Breast epithelium (tissue), 4 donors: ENCODE measurements around the gene SH2D3A. TPM values are rescaled to one million over a fixed set of nuclear protein-coding genes. Genes with fewer than 3 reads are reported as not detected.

Experiments used
- DNase-seq, 2 donors: peaks; one replicate each; pipeline ENCODE4 v3.0.0-alpha.2; 2019; ENCODE audit warnings: low spot score in 2 of 2
- H3K27ac ChIP-seq, 2 donors: fragments of 200-600 bp; sonication (generic) in 1 of 2; one replicate each; pipeline ENCODE4 v1.5.1; 2016 to 2019; ENCODE audit warnings: mild to moderate bottlenecking in 1 of 2
- H3K27me3 ChIP-seq, 2 donors: fragments of 200-600 bp; sonication (generic) in 1 of 2; one replicate each; pipeline versions ENCODE4 v1.5.1 to v1.6.0; 2017 to 2019; ENCODE audit warnings: control low read depth in 1 of 2, mild to moderate bottlenecking in 1 of 2
- H3K36me3 ChIP-seq: fragments of 200-600 bp; one replicate; pipeline ENCODE4 v1.5.1; 2019
- H3K4me1 ChIP-seq, 2 donors: fragments of 200-600 bp; sonication (generic); one replicate each; pipeline ENCODE4 v1.5.1; 2016 to 2019; ENCODE audit warnings: control low read depth in 1 of 2
- H3K4me3 ChIP-seq, 3 donors: fragments of 200-600 bp; sonication (generic); 1 replicate in 2 of 3; 2 replicates in 1 of 3; pipeline ENCODE4 v1.5.1; 2016 to 2019; ENCODE audit warnings: mild to moderate bottlenecking in 3 of 3, moderate library complexity in 2 of 3
- H3K9me3 ChIP-seq, 2 donors: fragments of 200-600 bp; sonication (generic) in 1 of 2; one replicate each; pipeline ENCODE4 v1.5.1; 2016 to 2019; ENCODE audit warnings: control low read depth in 1 of 2
- POLR2A ChIP-seq: fragments of 450-650 bp; IDR thresholded peaks from one replicate; pipeline ENCODE4 v1.6.1; 2016; ENCODE audit warnings: antibody characterized with exemption, mild to moderate bottlenecking, moderate library complexity
- POLR2AphosphoS5 ChIP-seq, 3 donors: sonication (generic); formaldehyde crosslinking; IDR thresholded peaks; one replicate each; pipeline ENCODE4 v1.6.1; 2017; ENCODE audit warnings: antibody characterized with exemption in 3 of 3
- intact Hi-C: fragments of 100-400 bp; cut with DNase I; formaldehyde crosslinking; loops from one replicate; pipeline ENCODE4 v1.15.1; 2023; ENCODE audit warnings: low total_unique reads
- total RNA-seq, 3 donors: library from RNA; depleted of rRNA; stranded (reverse); fragments of >200 nt; gene quantifications; one replicate each; pipeline ENCODE4 v1.1.0, GENCODE V29; 2016
- TF ChIP-seq, protein P1 (sequence below), 3 donors: fragments of 450-650 bp; IDR thresholded peaks; one replicate each; pipeline ENCODE4 v1.5.1; 2016 to 2017; ENCODE audit warnings: antibody characterized with exemption in 3 of 3, mild to moderate bottlenecking in 3 of 3, moderate library complexity in 3 of 3

The SH2D3A gene
- 10 to 100 TPM in 2 of 3 donors, under 1 TPM in 1; 0.96 to 38.2 (median 18.4) TPM for total RNA-seq

DNA sequence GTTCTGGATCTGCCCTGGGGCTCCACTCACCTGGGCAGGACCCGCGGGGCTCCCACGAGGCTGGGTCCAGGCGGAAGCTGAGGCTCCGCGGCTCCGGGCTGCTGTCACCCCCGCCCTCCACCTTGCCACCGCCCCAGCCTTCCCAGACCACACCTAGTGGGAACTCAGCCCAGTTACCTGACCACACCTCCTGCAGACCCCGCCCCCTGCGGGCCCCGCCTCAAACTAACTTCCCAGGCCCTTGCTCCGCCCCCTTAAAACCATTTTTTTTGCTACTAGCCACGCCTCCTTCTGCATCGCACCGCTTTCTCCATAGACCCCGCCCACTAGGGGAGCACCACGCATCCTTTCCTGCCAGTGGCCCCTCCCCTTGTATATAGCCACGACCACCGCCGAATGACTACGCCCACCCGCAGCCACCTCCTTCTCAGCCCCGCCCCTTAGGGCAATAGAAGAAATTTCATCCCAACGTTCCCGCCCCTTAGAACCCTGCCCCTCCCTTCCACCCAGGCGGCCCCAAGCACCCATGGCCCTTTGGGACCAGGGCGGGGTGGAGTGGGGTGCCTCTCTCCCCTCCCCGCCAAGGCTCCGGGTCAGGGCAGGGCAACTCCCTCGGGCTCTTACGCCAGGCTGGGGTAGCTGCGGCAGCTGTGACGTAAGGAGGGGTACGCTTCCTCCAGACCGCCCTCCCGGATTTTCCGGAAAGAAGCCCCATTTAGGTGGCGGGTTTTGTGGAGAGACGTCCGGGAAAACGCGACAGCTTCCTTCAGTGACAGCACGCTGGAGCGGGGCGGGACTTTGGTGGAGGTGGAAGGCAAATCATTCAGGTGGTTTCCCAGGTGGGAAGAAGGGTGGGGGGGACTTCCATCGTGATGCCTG is at the start of gene SH2D3A:
TSS of gene SH2D3A (minus strand) at position 79 of the 879 bp plus-strand sequence. CDS start 3,687 bp downstream, outside the sequence.
- TF ChIP-seq, protein P1, sequence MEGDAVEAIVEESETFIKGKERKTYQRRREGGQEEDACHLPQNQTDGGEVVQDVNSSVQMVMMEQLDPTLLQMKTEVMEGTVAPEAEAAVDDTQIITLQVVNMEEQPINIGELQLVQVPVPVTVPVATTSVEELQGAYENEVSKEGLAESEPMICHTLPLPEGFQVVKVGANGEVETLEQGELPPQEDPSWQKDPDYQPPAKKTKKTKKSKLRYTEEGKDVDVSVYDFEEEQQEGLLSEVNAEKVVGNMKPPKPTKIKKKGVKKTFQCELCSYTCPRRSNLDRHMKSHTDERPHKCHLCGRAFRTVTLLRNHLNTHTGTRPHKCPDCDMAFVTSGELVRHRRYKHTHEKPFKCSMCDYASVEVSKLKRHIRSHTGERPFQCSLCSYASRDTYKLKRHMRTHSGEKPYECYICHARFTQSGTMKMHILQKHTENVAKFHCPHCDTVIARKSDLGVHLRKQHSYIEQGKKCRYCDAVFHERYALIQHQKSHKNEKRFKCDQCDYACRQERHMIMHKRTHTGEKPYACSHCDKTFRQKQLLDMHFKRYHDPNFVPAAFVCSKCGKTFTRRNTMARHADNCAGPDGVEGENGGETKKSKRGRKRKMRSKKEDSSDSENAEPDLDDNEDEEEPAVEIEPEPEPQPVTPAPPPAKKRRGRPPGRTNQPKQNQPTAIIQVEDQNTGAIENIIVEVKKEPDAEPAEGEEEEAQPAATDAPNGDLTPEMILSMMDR (IDR thresholded peaks at IDR 0.05), result no peak
- TF ChIP-seq POLR2A, result peak; percentile 39
- TF ChIP-seq POLR2AphosphoS5 (IDR thresholded peaks at IDR 0.05), result peak in 1 of 3 donors; percentile 85
- Histone ChIP-seq H3K9me3 (no peaks in the 10 kb centered on the region), H3K36me3 (no peaks in the 10 kb centered on the region), H3K27ac (peak within 1 kb of the TSS; percentile 82 to 96), H3K4me3 (peak within 1 kb of the TSS; percentile 17 to 76 (median 55)), H3K27me3 (no peaks in the 10 kb centered on the region), H3K4me1 (no peaks in the 10 kb centered on the region)
- DNase-seq, result peak; percentile 94
- intact Hi-C loops, result no loop called here

DNA sequence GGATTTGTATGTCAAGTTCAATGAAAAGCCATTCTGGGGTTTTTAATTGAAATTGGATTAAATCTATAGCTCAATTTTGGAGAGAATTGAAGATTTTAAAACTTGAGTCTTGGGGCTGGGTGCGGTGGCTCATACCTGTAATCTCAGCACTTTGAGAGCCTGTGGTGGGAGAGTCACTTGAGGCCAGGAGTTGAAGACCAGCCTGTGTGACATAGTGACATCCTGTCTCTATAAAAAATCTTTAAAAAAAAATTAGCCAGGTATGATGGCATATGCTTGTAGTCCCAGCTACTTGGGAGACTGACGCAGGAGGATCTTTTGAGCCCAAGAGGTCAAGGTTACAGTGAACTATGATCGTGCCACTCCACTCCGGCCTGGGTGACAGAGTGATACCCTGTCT is 46.4 kb upstream of the SH2D3A start:
- no peaks in the 10 kb centered on the region for H3K36me3 ChIP-seq
- no peak overlapping the region for H3K27ac ChIP-seq
- H3K9me3 ChIP-seq, result no peaks in the 10 kb centered on the region
- no peak overlapping the region for H3K4me3 ChIP-seq
- no peaks in the 10 kb centered on the region for H3K4me1 ChIP-seq
- intact Hi-C loops, result no loop called here
- TF ChIP-seq POLR2AphosphoS5 (IDR thresholded peaks at IDR 0.05), result no peak
- TF ChIP-seq, protein P1 (IDR thresholded peaks at IDR 0.05), result no peak
- no peak for TF ChIP-seq POLR2A
- no peak for DNase-seq
- no peaks in the 10 kb centered on the region for H3K27me3 ChIP-seq

DNA sequence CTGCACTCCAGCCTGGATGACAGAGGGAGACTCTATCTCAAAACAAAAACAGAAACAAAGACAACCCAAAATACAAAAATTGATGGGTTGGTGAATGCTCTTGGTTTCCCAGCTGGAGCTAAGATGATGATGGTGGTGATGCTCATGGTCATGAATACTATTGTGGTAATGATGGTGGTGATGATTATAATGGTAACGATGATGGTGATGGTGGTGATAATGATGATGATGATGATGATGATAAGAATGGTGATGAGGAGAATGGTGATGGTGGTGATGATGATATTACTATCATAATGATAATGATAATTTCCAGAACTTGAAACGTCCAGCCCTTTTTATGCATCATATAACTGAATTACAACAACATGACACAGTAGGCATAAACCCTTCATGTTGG is 45.4 kb upstream of the SH2D3A start:
- Histone ChIP-seq H3K4me3 (no peak overlapping the region), H3K9me3 (no peaks in the 10 kb centered on the region), H3K4me1 (no peaks in the 10 kb centered on the region), H3K27me3 (no peaks in the 10 kb centered on the region), H3K27ac (no peak overlapping the region), H3K36me3 (no peaks in the 10 kb centered on the region)
- intact Hi-C loops, result no loop called here
- no peak for DNase-seq
- TF ChIP-seq POLR2A, result no peak
- no peak for TF ChIP-seq POLR2AphosphoS5 (IDR thresholded peaks at IDR 0.05)
- TF ChIP-seq, protein P1 (IDR thresholded peaks at IDR 0.05), result no peak

DNA sequence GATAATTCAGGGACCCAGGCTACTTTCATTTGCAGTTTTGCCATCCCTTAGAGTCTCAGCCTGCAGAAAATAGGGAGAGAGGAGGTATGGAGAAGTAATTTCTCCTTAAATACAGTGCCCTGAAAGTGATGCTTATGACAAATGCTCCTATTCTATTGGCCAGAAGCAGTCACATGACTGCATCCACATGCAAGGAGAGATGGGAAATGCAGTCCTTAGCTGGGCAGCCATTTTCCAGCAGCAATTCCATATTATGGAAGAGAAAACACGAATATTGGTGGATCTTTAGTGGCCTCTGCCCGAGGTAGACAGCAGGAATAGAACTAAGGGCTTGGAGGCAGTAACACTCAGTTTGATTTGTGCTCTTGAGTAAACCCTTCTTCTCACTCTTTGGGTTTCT is 44.7 kb upstream of the SH2D3A start:
- Histone ChIP-seq H3K9me3 (no peaks in the 10 kb centered on the region), H3K36me3 (no peaks in the 10 kb centered on the region), H3K4me1 (no peaks in the 10 kb centered on the region), H3K27me3 (no peaks in the 10 kb centered on the region), H3K27ac (no peak overlapping the region), H3K4me3 (no peak overlapping the region)
- TF ChIP-seq POLR2AphosphoS5 (IDR thresholded peaks at IDR 0.05) (no peak), POLR2A (no peak)
- TF ChIP-seq, protein P1 (IDR thresholded peaks at IDR 0.05), result no peak
- intact Hi-C loops, result no loop called here
- DNase-seq, result no peak

DNA sequence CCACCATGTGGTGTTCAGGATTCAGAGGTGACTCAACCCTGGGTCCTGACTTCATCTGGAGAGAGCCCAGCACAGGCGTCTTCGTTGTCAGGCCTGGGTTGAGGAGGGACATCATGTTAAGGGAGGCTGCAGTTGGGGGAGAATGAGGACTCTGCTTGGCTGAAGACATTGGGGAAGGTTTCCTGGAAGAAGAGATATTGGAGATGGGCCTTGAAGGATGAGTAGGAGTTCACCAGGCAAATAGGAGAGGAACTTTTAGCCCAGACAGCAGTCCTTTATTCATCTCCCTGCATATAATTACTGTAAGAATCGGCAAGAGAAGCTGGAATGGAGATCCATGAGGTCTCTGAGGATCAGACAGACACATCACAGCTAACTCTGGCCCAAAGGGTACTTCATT is 44.1 kb upstream of the SH2D3A start:
- no peak for DNase-seq
- no peaks in the 10 kb centered on the region for H3K36me3 ChIP-seq
- H3K9me3 ChIP-seq, result no peaks in the 10 kb centered on the region
- H3K4me1 ChIP-seq, result no peaks in the 10 kb centered on the region
- H3K27ac ChIP-seq, result no peak overlapping the region
- H3K4me3 ChIP-seq, result no peak overlapping the region
- intact Hi-C loops, result no loop called here
- no peaks in the 10 kb centered on the region for H3K27me3 ChIP-seq
- TF ChIP-seq POLR2A (no peak), POLR2AphosphoS5 (IDR thresholded peaks at IDR 0.05) (no peak)
- TF ChIP-seq, protein P1 (IDR thresholded peaks at IDR 0.05), result no peak
